ENCODE results near the gene PPP1CC. TPM values are rescaled to one million over a fixed set of nuclear protein-coding genes. Genes with fewer than 3 reads are reported as not detected.
"Not testable (repeated sequence)": the region's sequence is repeated elsewhere in the genome, so short reads cannot be mapped to it uniquely, and the experiment has no call there.

The PPP1CC gene
- 10 to 100 TPM; 91.0 to 98.0 TPM for total RNA-seq
- long read RNA-seq, donor 1, transcript PPP1CC-201 (7 exons, 2,559 nt), result major isoform, 31 of 34 reads
- long read RNA-seq, donor 1, partial matches to known transcripts, result 0 of 34 reads
- long read RNA-seq, donor 1, other reads (novel, unspliced or antisense), result 3 of 34 reads
- long read RNA-seq, donor 2, transcript PPP1CC-201 (7 exons, 2,559 nt), result major isoform, 88 of 103 reads
- long read RNA-seq, donor 2, partial matches to known transcripts, result 2 of 103 reads
- long read RNA-seq, donor 2, other reads (novel, unspliced or antisense), result 7 of 103 reads

- intact Hi-C loops (cut with DNase I), result loop anchor here in 1 of 2 donors (1.0 kb wide), 1 partner anchor 44 kb away; no protein-coding TSS in a partner anchor
- DNase-seq (ENCODE audit: low spot score), result peak; percentile 98
These were observed at the start of gene PPP1CC for GRCh38 chr12:110742718-110743570. PPP1CC (minus strand) TSS chr12:110742891; CDS start chr12:110742707, 184 bp downstream.

GRCh38 chr12:110791589-110791988 lies 48.9 kb upstream of the PPP1CC start:
- DNase-seq (ENCODE audit: low spot score), result no peak
- intact Hi-C loops (cut with DNase I), result no loop called here

GRCh38 chr12:110790301-110790700 lies 47.6 kb upstream of the PPP1CC start:
- no peak for DNase-seq (ENCODE audit: low spot score)
- intact Hi-C loops (cut with DNase I), result no loop called here

- DNase-seq (ENCODE audit: low spot score), result no peak
- intact Hi-C loops (cut with DNase I), result no loop called here
These were observed 43.3 kb upstream of the PPP1CC start for GRCh38 chr12:110786012-110786411.

- intact Hi-C loops (cut with DNase I), result no loop called here
- no peak for DNase-seq (ENCODE audit: low spot score)
These were observed 42.5 kb upstream of the PPP1CC start for GRCh38 chr12:110785240-110785639.

- intact Hi-C loops (cut with DNase I), result no loop called here
- DNase-seq (ENCODE audit: low spot score), result no peak
These were observed 40.2 kb upstream of the PPP1CC start for GRCh38 chr12:110782922-110783321.

- intact Hi-C loops (cut with DNase I), result no loop called here
- no peak for DNase-seq (ENCODE audit: low spot score)
These were observed 39.4 kb upstream of the PPP1CC start for GRCh38 chr12:110782094-110782493.

GRCh38 chr12:110780448-110780847 lies 37.8 kb upstream of the PPP1CC start:
- DNase-seq (ENCODE audit: low spot score), result no peak
- intact Hi-C loops (cut with DNase I), result no loop called here

- DNase-seq (ENCODE audit: low spot score), result no peak
- intact Hi-C loops (cut with DNase I), result no loop called here
These were observed 36.3 kb upstream of the PPP1CC start for GRCh38 chr12:110778833-110779577.

GRCh38 chr12:110776410-110776809 lies 33.7 kb upstream of the PPP1CC start:
- intact Hi-C loops (cut with DNase I), result no loop called here
- no peak for DNase-seq (ENCODE audit: low spot score)

GRCh38 chr12:110775997-110776396 lies 33.3 kb upstream of the PPP1CC start:
- intact Hi-C loops (cut with DNase I), result no loop called here
- no peak for DNase-seq (ENCODE audit: low spot score)

- intact Hi-C loops (cut with DNase I), result no loop called here
- DNase-seq (ENCODE audit: low spot score), result no peak
These were observed 32.1 kb upstream of the PPP1CC start for GRCh38 chr12:110774824-110775223.

- intact Hi-C loops (cut with DNase I), result no loop called here
- no peak for DNase-seq (ENCODE audit: low spot score)
These were observed 26.3 kb upstream of the PPP1CC start for GRCh38 chr12:110768960-110769359.

GRCh38 chr12:110767863-110768262 lies 25.2 kb upstream of the PPP1CC start:
- intact Hi-C loops (cut with DNase I), result no loop called here

GRCh38 chr12:110766311-110767154 lies 23.8 kb upstream of the PPP1CC start:
- intact Hi-C loops (cut with DNase I), result no loop called here
- no peak for DNase-seq (ENCODE audit: low spot score)

More at GRCh38 chr12:110767863-110768262, 25.2 kb upstream of the PPP1CC start:
- DNase-seq (ENCODE audit: low spot score), result no peak

GRCh38 chr12:110765572-110765971 lies 22.9 kb upstream of the PPP1CC start:
- intact Hi-C loops (cut with DNase I), result not testable (repeated sequence)

GRCh38 chr12:110765111-110765510 lies 22.4 kb upstream of the PPP1CC start:
- no peak for DNase-seq (ENCODE audit: low spot score)
- intact Hi-C loops (cut with DNase I), result no loop called here

More at GRCh38 chr12:110765572-110765971, 22.9 kb upstream of the PPP1CC start:
- not testable (repeated sequence) for DNase-seq (ENCODE audit: low spot score)

- DNase-seq (ENCODE audit: low spot score), result no peak
- intact Hi-C loops (cut with DNase I), result no loop called here
These were observed 20.9 kb upstream of the PPP1CC start for GRCh38 chr12:110763583-110763982.

GRCh38 chr12:110762891-110763290 lies 20.2 kb upstream of the PPP1CC start:
- intact Hi-C loops (cut with DNase I), result no loop called here
- no peak for DNase-seq (ENCODE audit: low spot score)

Measured in posterior vena cava (tissue), 2 donors.